Endometrial microvascular endothelial cells (primary cell): ENCODE data around the gene PLXNC1. TPM values are rescaled to one million over a fixed set of nuclear protein-coding genes. Genes with fewer than 3 reads are reported as not detected.

Experiments
- in situ Hi-C: cut with HindIII; loops from 2 replicates; pipeline ENCODE4 v1.10.0; 2017; ENCODE audit warnings: low sequenced_read_pairs, low pct_unique_long_range_greater_than_20kb; ENCODE audit errors: inconsistent ontology term
- total RNA-seq: library from RNA; depleted of rRNA; stranded (reverse); fragments of >200 nt; gene quantifications from one replicate; pipeline ENCODE4 v1.2.3, GENCODE V29; 2015; ENCODE audit errors: inconsistent ontology term

PLXNC1 gene
- total RNA-seq, 1 donor from 2014 or later: 0.09 TPM

- in situ Hi-C loops: no loop called here
Measured at GRCh38 chr12:94267921-94268471, 119.6 kb downstream of the PLXNC1 start.

GRCh38 chr12:94269316-94269999 is 121.1 kb downstream of the PLXNC1 start:
- in situ Hi-C loops: no loop called here

DNA sequence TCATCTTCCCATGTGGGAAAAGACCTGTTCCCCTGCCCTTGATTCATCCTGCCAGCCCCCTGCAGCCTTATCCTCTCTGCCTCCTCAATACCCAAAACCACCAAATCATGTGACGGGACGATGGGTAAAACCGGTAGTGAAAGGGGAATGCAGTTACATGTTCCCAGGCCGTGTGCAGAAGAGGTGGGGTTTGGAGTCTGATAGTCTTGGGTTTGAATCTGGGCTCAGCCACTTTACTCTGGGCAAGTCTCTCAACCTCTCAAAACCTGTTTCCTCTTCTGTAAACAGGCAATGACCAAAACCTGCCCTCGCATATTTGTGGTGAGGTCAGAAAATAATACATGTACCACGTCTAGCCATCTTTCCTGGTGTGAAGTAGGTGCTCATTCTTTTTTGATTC is 123.0 kb downstream of the PLXNC1 start:
- in situ Hi-C loops: no loop called here

DNA sequence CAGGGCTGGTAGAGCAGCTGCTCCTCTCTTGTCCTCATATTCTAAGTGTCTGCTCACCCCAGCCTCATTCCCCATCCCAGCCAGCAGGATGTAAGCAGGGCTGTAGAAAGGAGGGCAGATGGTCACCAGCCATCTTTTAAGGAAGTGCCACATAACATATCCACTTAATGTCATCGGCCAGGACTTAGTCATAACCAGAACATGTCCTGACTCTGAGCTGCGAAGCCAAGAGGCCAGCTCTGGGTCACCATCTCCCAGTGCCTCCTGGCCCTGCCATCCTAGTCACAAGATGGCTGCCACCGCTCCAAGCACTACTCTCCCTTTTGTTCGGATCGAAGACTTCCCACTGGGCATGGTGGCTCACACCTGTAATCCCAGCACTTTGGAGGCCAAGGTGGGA is 123.9 kb downstream of the PLXNC1 start:
- in situ Hi-C loops: no loop called here

GRCh38 chr12:94273272-94273671 is 124.9 kb downstream of the PLXNC1 start:
- in situ Hi-C loops: no loop called here

GRCh38 chr12:94276725-94277124 is 128.3 kb downstream of the PLXNC1 start:
- in situ Hi-C loops: no loop called here

DNA sequence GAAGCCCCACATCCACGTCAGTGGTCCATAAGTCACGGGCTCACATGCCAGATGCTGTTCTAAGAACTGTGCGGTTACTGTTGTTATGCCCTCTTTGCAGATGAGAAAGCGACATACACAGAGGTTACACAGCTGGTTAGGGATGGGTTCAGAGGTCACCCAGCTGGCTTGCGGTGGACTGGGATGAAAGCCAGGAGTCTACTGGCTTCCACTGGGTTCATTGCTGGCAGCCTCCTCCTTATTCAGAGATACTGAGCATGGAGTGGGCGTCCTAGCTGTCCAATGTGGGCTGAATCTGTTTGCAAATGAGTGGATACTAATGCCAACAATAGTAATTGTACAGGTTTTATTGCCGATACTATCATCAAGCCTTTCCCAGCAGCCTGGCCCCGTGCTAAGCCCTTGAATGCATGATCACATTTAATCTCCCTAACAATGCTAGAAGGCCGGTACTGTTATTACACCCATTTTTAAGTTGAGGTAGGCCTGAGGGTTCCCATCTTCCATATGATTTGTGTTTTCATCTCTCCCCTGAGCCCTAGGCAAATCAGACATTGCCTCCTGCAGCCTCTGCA is 129.1 kb downstream of the PLXNC1 start:
- in situ Hi-C loops: no loop called here

DNA sequence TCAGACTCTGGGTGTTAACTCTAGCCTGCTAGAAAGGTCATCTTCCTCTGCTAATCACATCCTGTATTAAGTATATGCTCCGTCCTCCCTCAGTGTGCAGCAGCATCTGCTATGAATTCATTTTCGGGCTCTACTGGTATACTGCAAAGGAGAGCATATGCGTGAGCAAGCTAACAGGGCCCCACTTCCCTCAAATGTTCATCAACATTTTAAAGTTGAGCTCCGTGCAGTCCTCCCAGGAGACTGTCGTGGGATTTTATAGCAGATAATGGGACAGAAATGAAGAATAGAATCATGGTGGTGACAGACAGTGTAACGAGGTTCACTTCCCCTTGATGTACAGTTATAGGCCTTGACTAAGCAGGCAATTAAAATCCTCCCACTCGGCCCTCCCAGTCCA is 131.7 kb downstream of the PLXNC1 start:
- in situ Hi-C loops: no loop called here

GRCh38 chr12:94282675-94283074 is 134.3 kb downstream of the PLXNC1 start:
- in situ Hi-C loops: no loop called here

DNA sequence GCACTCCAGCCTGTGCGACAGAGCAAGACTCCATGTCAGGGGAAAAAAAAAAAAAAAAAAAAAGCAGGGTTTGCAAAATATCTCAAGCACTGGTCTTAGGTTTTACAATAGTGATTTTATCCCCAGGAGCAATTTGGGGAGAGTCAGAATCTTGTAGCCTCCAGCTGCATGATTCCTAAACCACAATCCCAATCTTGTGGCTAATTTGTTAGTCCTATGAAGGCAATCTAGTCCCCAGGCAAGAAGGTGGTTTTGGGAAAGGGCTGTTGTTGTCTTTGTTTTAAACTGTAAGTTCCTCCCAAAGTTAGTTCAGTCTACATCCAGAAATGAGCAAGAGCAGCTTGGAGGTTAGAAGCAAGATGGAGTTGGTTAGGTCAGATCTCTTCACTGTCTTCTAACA is 135.7 kb downstream of the PLXNC1 start:
- in situ Hi-C loops: no loop called here

DNA sequence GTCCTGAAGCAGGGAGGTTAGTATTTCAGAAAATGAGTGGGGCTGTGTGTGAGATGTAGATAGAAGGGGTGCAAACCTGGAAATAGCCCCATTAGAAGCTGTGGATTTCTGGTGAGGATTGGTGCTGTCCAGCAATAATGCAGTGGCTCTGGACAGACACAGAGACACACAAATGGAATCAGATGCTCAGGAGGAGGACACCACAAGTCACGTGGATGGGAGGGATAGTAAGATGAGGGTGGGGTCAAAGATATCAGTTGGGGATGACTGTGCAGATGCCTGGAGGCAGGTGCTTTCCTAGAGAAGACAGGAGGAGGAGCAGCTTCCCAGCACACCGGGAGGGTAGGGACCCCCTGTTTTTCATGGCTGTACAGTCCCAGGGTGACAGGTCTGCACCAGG is 136.5 kb downstream of the PLXNC1 start:
- in situ Hi-C loops: no loop called here

- in situ Hi-C loops: no loop called here
Measured at GRCh38 chr12:94285943-94286582, 137.7 kb downstream of the PLXNC1 start.

- in situ Hi-C loops: no loop called here
Measured at GRCh38 chr12:94286583-94287244, 138.3 kb downstream of the PLXNC1 start.

- in situ Hi-C loops: no loop called here
Measured at GRCh38 chr12:94287245-94287628, 138.9 kb downstream of the PLXNC1 start.

DNA sequence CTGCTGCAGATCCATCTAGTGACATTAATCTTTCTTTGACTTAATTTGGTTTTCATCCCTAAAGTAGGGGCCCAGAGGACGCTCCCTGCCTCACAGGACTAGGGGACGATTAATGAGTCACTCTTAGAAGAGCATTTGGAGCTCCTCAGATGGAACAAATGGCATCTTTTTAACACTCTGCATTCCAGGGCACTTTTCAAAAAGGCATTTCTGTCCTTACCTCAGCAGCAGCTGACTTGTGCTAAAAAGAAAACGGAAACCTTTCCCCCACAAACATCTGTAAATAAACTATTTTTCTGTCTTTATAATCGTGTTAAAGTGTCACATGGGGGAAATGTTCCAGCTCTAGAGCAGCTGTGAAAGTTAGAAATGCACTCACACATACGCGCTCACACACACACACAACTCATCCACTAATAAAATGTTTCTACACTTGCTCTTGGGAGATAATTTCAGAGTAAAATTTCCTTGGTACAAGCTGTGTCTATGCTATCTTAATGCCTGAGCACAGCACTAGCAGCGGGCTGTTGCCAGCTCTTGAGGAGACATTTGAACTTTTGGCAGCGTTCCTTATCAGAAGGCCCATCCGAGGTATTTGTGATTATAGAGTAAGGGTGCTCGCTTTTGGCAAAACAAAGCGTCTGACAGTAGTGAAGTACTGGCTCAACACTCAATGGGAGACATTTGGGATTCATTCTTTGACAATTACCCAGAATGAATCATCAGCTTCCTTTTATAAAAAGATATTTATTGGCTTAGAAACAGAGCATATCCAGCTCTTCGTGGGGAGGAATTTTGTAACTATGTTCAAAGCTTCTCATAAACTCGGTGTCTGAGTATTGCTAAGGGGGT is 141.3 kb downstream of the PLXNC1 start:
- in situ Hi-C loops: no loop called here

DNA sequence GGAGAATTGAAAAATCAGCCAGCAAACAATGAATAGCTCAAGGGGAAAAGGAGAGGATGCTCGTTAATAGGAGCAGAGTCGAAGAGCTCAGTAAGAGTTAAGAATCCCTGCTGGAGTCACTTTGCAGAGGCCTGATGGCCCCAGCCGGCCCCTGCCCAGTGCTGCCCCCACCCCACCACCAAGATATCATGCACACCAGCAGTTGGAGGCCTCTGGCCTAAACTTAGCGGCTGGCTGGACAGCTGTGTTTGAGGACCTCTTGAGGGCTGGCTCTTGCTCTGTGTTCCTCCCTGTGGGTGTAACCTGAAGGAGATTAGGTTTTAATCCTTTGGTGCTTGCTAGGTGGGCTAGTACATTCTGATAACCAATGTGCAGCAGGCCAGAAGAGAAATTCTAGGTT is 142.0 kb downstream of the PLXNC1 start:
- in situ Hi-C loops: no loop called here

DNA sequence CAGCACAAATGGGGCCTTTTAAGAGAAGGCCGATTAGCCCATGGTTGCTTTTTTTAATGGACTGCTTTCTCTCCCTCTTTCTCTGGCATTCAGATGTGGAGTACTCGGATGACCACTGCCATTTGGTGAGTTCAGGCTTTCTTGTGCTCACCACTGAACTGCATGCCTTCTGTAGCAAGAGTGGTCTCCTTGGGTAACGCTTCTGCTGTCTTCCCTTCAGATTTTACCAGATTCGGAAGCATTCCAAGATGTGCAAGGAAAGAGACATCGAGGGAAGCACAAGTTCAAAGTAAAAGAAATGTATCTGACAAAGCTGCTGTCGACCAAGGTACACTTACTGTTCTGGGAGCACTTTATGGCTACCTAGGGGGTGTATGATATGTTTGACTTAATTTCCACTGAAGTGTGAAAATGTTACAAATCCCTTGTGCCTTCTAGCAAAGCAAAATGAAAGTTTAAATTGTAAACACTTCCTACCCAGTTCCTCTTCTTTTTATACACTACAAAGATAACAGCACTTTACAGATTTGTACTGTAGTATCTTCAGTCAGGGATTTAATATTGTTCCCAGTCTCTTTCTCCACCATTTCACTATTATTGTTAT is 148.8 kb downstream of the PLXNC1 start:
- in situ Hi-C loops: no loop called here

DNA sequence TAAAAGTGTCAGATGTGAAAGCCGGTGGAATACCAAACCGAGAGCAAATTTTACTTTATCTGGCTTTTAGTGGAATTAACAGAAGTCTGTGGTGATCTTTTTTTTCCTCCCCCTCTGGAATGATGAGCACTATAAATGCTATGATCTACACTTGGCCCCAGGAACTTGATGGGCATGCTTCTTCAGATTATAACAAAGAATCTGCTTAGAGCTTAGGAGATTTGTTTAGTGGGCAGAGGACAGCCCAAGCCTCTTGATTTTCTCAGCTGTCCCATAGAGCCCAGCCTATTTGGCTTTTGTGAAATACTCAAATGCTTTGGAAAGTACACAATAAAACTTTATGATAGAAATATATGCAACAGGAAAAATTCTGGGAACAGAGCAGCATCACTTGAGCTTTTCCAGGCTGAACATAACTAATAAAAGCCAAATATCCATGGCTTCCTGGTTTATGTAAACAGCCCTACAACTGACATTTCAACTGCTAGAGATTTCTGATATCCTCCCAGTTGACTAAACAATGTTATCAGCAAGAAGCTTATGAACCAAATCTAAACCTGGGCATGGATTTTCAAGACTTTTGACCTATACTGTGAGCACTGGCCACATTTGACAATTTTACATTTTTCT is 149.6 kb downstream of the PLXNC1 start:
- in situ Hi-C loops: no loop called here
